Endodermal cell (in vitro differentiated cells): ENCODE data around the gene BTBD6. TPM values are rescaled to one million over a fixed set of nuclear protein-coding genes. Genes with fewer than 3 reads are reported as not detected.

Source experiments
- DNase-seq: peaks from one replicate; pipeline ENCODE4 v3.0.0-alpha.2; 2017
- H3K27ac ChIP-seq: 2 replicates; pipeline ENCODE4 v1.5.1; 2013; ENCODE audit warnings: mild to moderate bottlenecking, low read depth, low read length, moderate library complexity
- H3K27me3 ChIP-seq: 2 replicates; pipeline ENCODE4 v1.6.1; 2013; ENCODE audit warnings: mild to moderate bottlenecking, low read length, moderate library complexity; ENCODE audit not compliant: insufficient read depth, control insufficient read depth, poor library complexity, severe bottlenecking
- H3K36me3 ChIP-seq: 2 replicates; pipeline ENCODE4 v1.7.0; 2013; ENCODE audit warnings: mild to moderate bottlenecking, low read length, moderate library complexity; ENCODE audit not compliant: control insufficient read depth, insufficient read depth
- H3K4me1 ChIP-seq: one replicate; pipeline ENCODE4 v1.7.0; 2013; ENCODE audit warnings: low read length; ENCODE audit not compliant: control insufficient read depth, insufficient read depth
- H3K4me3 ChIP-seq: 2 replicates; pipeline ENCODE4 v1.5.1; 2013; ENCODE audit warnings: mild to moderate bottlenecking, low read length, moderate library complexity
- H3K9ac ChIP-seq: 2 replicates; pipeline ENCODE4 v1.6.1; 2013; ENCODE audit warnings: mild to moderate bottlenecking, low read length, moderate library complexity; ENCODE audit not compliant: poor library complexity, severe bottlenecking; ENCODE audit errors: extremely low read depth
- H3K9me3 ChIP-seq: 2 replicates; pipeline ENCODE4 v1.6.1; 2013; ENCODE audit warnings: mild to moderate bottlenecking, low read length, moderate library complexity; ENCODE audit not compliant: control insufficient read depth
- H3K27ac Mint-ChIP-seq: 2 replicates; pipeline ENCODE4 v1.8.0; 2020; ENCODE audit warnings: mixed read lengths
- H3K27me3 Mint-ChIP-seq: 2 replicates; pipeline ENCODE4 v1.8.0; 2021; ENCODE audit warnings: mild to moderate bottlenecking, mixed read lengths; ENCODE audit not compliant: insufficient read depth
- H3K36me3 Mint-ChIP-seq: 2 replicates; pipeline ENCODE4 v1.8.0; 2020; ENCODE audit warnings: low read depth, mixed read lengths
- H3K4me1 Mint-ChIP-seq: 2 replicates; pipeline ENCODE4 v1.8.0; 2020; ENCODE audit warnings: mixed read lengths
- H3K4me3 Mint-ChIP-seq: 2 replicates; pipeline ENCODE4 v1.8.0; 2020; ENCODE audit warnings: mild to moderate bottlenecking, moderate library complexity, mixed read lengths
- H3K9me3 Mint-ChIP-seq: 2 replicates; pipeline ENCODE4 v1.8.0; 2020; ENCODE audit warnings: mild to moderate bottlenecking, mixed read lengths
- CTCF ChIP-seq: fragments of 200-600 bp; sonication (generic); conservative IDR thresholded peaks from 2 replicates; pipeline ENCODE4 v1.5.0; 2021; ENCODE audit warnings: antibody characterized with exemption, mild to moderate bottlenecking
- WGBS, 2 experiments: methylation state at CpG; one replicate each; pipeline versions ENCODE4 v1.1.5 to v1.1.7; 2013; ENCODE audit warnings: missing lambda C conversion rate in 2 of 2, mixed read lengths in 1 of 2; ENCODE audit not compliant: insufficient coverage in 1 of 2, insufficient read length in 1 of 2; 5-methylcytosine and 5-hydroxymethylcytosine counted together
- total RNA-seq, 2 donors: library from RNA; stranded (reverse); fragmentation: NEBNext Ultra II Directional in 1 of 2; extraction: Animal tissue kit (Norgen Biotek cat#: 25700) in 1 of 2; gene quantifications; 2 replicates in 1 of 2; 3 replicates in 1 of 2; pipeline ENCODE4 v1.2.1, GENCODE V29; 2021

The BTBD6 gene
- total RNA-seq, 2 donors from 2014 or later = 21.8 to 26.9 TPM

- Mint-ChIP-seq H3K4me1 (no peaks in the 10 kb centered on the region), H3K4me3 (no peak overlapping the region), H3K27me3 (peaks cover 1% of the 10 kb centered on the region), H3K9me3 (no peaks in the 10 kb centered on the region), H3K27ac (no peak overlapping the region), H3K36me3 (no peaks in the 10 kb centered on the region)
- WGBS, 2 experiments = 91 to 96% methylated on average over 19 to 24 of the region's 24 CpGs
- Histone ChIP-seq H3K36me3 (no peaks in the 10 kb centered on the region), H3K27me3 (no peaks in the 10 kb centered on the region), H3K4me3 (no peak overlapping the region), H3K4me1 (peaks cover 3% of the 10 kb centered on the region), H3K27ac (no peak overlapping the region), H3K9ac (no peak overlapping the region), H3K9me3 (no peaks in the 10 kb centered on the region)
- no peak for TF ChIP-seq CTCF
- DNase-seq = no peak
Measured at GRCh38 chr14:105204206-105204930, 44.0 kb upstream of the BTBD6 start.

DNA sequence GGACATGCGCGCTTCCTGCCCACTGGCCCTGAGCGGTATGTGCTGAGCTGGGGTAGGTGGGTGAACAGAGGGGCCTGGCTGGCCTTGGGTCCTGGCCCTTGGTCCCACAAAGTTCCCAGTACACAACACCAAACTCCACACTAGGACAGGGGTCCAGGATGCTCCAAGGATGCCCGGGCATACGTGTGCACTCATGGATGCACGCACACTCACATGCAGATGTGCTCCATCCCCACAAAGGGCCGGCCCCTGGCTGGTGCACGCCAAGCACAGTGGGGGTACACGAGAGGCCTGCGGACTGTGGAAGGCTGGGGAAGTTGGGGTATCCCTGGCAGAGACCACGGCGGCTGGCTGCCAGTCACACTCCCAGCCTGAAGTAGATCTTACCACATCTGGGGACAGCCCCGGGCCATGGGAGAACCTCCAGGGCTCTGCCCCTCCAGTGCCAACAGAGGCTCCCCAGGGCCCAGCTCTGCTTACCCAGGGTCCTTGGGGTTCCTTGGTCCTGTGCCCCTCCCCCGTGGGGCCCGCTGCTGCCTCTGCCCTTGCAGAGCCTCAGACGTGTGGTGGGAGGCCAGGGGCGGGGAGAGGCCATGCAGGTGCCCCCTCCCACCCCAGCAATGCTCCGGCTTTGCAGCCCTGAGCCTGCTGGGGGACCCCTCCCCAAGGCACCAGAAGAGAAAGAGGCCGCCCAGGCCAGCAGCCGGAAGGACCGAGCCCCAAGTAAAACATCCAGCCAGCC is 43.2 kb upstream of the BTBD6 start:
- H3K9ac ChIP-seq = no peak overlapping the region
- no peaks in the 10 kb centered on the region for H3K36me3 ChIP-seq
- no peak for DNase-seq
- Mint-ChIP-seq H3K4me1 (no peaks in the 10 kb centered on the region), H3K4me3 (no peak overlapping the region), H3K36me3 (no peaks in the 10 kb centered on the region), H3K27ac (no peak overlapping the region), H3K9me3 (no peaks in the 10 kb centered on the region), H3K27me3 (no peaks in the 10 kb centered on the region)
- H3K27me3 ChIP-seq = no peaks in the 10 kb centered on the region
- no peak for TF ChIP-seq CTCF
- H3K9me3 ChIP-seq = no peaks in the 10 kb centered on the region
- peaks cover 3% of the 10 kb centered on the region for H3K4me1 ChIP-seq
- 90 to 91% methylated on average over 7 to 21 of the region's 21 CpGs for WGBS, 2 experiments
- H3K27ac ChIP-seq = no peak overlapping the region
- H3K4me3 ChIP-seq = no peak overlapping the region

- peaks cover 3% of the 10 kb centered on the region for H3K4me1 ChIP-seq
- Mint-ChIP-seq H3K4me3 (no peak overlapping the region), H3K27me3 (no peaks in the 10 kb centered on the region), H3K9me3 (no peaks in the 10 kb centered on the region), H3K27ac (no peak overlapping the region), H3K4me1 (no peaks in the 10 kb centered on the region), H3K36me3 (no peaks in the 10 kb centered on the region)
- no peak for DNase-seq
- no peaks in the 10 kb centered on the region for H3K9me3 ChIP-seq
- no peaks in the 10 kb centered on the region for H3K27me3 ChIP-seq
- no peak overlapping the region for H3K9ac ChIP-seq
- no peaks in the 10 kb centered on the region for H3K36me3 ChIP-seq
- no peak for TF ChIP-seq CTCF
- 86 to 88% methylated on average over 5 to 12 of the region's 12 CpGs for WGBS, 2 experiments
- H3K27ac ChIP-seq = no peak overlapping the region
- H3K4me3 ChIP-seq = no peak overlapping the region
Measured at GRCh38 chr14:105205673-105206208, 42.6 kb upstream of the BTBD6 start.
